HG02678 (cell line): ENCODE results near the gene CACNB4.

Source experiments
- ATAC-seq: cut with Tn5 transposase; IDR thresholded peaks from one replicate; pipeline ENCODE4 v1.9.1; 2021; ENCODE audit warnings: mild to moderate bottlenecking, moderate library complexity; ENCODE audit not compliant: unreplicated experiment

CACNB4 gene

DNA sequence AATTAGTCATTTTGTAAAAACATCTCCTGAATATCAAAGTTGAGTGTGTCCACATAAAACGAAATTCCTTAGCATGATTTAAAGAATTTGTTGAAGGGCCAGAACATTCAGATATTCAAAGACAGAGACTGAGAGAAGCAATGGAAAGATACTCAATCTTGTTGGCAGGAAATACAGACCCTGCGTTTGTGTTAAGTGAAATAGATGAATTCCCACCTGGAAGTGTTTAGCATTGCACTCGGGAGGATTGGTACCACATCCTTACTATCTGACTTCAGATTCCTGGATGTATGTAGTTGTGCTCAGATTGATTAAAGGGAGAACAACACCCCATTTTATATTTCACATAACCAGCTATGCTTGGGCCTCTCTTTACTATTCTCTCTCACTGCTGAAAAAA, 260.9 kb downstream of the CACNB4 start:
- no peak for ATAC-seq

DNA sequence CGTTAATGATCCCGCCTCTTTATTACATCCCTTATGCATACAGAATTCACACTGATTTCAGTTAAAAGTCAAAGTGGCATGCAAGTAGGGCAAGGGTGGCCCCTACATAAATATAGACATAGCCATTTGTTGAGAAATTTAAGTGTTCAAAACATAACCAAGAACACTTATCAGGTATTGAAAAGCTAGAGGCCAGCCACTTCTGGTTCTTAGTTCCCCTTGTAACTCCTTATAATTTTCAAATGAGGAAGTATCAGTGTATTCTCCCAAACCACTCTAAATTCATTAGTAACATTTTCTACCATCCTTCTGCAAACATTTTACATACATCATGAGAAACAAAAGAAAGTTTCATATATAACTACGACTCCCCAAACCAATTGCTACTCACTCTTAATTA, 264.9 kb downstream of the CACNB4 start:
- no peak for ATAC-seq

DNA sequence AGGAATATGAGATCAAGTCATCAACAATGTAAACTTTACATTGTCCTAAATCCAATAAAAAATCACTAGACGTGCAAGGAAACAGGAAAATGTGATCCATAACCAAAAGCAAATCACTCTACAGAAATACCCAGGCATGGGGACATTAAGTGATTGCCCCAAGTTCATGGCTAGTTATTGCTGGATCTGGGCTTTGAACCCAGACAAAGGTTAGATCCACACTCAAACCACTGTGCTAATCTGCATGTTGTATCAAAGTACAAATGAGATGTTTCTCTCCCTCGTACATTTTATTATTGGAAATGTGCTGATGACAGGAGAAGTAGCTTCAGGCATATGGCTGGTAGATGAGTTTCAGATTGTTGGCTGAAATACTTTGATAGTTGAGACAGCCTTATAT, 267.9 kb downstream of the CACNB4 start:
- ATAC-seq: no peak

DNA sequence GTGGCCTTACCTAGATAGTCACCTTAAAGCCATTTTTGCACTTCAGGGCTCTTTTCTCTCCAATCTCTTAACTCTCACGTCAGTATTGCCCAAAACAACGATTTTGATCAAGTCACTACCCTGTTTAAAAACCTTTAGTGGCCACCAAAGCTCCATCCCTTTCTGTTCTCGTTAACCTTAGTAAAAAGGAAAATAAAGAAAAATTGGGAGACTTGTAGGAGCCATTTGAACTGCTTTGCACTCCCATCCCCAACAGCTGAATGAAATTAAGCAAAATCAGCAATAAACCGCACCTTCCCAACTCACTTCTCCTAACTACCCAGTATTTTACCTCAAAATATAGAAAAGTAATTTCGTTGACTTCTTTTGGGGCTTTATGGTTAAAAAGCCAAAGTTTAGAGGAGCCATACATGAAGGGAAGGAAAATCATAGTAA, 269.9 kb downstream of the CACNB4 start:
- ATAC-seq: no peak

DNA sequence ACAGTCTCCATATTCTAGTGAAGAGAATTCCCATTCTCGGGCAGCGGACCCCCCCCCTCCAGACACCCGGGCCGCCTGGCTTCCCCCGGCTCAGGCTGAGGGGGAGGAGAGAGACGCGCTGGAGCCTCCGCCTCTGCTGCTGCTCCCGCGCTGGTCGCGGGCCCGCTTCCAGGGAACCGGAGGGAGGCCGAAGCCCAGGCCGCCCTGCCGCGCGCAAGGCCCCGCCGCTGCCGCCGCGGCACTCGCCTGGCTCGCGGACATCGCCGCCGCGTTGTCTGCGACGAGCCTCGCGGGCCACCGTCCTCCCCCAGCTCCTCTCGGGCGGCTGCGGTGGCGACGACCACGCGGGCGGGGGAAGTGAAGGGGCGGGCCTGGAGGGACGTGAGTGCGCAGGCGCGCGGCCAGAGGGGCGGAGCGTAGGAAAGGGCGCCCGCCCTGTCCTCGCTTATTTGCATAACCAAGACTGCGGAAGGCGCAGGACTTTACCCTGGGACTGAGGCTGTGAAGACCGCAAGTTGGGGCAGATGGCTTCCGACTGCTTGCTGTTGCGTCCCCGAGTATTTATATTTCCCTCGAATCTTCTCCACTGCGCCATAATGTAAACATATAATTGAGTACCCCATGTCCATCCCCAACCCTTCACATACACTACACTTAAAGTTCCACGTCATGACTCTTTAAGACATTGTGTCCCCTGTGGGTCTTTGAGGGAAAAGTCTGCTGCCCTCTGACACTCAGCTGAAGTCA, 270.5 kb downstream of the CACNB4 start, which contains the start of gene ARL5A:
TSS of gene ARL5A (minus strand) at position 279 of the 747 bp plus-strand sequence. CDS start at position 34, 245 bp downstream.
- ATAC-seq: peak; percentile 95

DNA sequence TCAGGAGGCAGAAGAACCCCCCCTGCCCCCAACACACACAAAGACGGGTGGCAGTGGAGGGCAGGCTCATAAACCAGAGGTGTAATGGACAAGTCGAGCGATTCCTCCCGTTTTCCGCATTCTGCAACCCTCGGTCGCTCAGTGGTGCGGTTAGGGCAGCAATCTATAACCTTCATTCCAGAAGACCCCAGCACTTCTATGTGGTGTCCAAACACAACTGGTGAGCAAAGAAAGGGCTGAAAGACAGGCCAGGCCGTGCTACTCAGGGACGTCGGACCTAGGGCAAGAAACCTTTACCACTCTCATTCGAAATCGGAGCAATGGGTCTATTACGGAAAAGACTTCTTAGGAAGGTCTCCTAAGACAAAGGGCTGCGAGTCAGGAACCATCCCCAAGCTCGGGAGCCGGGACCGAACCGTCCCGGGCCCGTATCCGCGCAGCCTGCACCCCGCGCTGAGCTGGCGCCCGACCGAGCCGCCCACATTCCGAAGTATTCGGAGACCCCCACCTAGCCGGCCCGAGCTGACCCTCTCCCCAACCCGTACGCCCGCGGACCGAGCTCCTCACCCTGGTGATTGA, 271.2 kb downstream of the CACNB4 start:
- ATAC-seq: peak; percentile 23

DNA sequence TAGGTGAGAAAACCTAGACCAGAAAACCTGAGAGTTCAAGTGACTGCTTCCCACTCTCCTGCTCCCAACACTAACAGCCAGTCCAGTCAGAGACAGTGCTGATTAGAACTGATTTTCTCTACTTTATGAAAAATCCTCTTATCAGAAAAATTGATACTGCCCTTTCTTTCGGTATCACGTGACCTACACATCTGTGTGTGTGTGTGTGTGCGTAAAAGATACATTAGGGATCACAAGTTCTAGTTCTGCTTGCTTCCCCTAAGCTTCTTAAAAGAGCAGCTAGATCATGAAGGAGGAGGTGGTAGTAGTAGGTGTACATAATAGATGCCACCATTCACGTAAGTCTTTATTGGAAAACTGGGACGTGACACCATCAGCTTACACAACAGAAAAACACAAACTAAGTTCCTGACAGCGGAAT, 272.1 kb downstream of the CACNB4 start:
- ATAC-seq: no peak

DNA sequence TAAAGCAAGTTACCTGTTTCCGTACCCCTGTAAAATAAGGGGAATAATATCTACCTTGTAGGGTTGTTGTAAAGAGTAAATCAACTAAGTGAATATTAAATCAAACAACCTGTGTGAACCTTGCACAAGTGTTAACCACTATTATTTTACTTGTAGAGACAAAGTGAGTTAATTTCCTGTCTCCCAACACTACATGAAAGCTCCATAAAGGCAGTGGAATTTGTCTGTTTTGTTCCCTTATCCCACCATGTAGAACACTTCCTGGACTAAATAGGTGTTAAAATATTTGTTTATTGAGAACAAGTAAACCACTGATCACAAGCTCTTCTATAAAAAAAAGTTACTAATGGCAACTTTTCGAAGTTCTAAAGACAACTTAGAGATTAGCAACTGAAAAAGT, 274.0 kb downstream of the CACNB4 start:
- ATAC-seq: no peak

DNA sequence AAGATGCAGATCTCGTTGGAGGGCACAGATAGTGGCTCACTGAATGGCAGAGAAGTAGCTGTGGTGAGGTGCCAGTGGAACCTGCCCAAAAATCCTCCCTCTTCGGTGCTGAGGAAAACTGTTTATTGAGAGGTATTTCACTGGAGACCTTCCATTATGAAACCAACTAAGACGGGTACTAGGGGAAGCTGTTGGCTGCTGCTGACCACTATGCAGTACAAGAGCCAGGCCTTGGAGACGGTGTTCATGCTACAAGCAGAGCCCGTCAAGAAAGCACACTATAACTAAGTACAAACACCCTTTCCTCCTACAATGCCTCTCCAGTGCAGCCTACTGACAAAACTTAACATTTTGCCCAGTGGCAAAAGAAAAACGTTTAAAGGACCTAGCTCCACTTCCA, 275.2 kb downstream of the CACNB4 start:
- ATAC-seq: no peak

DNA sequence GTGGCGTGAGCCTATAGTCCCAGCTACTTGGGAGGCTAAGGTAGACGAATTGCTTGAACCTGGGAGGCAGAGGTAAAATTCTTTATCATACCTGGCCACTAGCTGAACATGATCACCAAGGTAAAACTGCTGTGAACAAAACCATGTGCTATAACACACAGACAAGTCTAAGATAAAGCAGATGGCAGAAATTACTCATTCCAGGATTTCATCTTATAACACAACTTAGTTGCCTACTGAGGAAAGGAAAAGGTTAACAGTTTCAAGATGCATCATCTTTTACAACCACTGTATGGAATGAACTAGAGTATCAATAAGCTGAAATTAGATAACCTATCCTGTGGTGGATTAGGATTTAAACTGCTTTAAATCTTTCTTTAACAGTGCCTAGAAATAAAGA, 278.9 kb downstream of the CACNB4 start:
- ATAC-seq: peak; percentile 77

DNA sequence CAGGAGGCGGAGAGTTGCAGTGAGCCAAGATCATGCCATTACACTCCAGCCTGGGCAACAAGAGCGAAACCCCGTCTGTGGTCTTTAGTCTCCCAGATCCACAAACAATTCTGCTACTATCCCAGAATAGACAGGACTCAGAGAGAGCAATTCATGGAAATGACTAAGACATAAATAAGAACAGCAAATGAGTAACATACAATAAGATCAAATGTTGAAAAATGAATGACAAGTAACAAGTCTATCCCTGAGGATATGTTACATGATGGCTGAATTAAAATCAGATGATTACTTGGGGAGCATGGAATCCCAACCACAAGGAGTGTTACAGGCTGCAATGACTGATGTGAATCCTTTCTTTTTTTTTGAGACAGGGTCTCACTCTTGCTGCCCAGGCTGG, 280.9 kb downstream of the CACNB4 start:
- ATAC-seq: no peak

DNA sequence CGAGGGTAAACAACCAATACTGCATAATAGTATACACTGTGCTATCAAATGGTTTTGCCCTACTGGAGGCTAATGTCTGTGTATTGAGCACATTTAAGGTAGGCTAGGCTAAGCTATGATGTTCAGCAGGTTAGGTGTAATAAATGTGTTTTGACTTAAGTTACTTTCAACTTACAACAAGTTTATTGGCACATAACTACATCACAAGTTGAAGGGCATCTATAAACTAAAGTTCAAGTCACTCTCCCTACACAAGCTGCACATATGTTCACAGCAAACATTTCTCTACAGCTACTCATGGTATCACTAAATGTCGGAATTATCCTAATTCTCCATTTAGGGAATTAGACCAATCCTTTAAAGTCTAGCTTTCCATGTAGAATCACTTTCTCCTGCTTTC, 282.0 kb downstream of the CACNB4 start:
- no peak for ATAC-seq

DNA sequence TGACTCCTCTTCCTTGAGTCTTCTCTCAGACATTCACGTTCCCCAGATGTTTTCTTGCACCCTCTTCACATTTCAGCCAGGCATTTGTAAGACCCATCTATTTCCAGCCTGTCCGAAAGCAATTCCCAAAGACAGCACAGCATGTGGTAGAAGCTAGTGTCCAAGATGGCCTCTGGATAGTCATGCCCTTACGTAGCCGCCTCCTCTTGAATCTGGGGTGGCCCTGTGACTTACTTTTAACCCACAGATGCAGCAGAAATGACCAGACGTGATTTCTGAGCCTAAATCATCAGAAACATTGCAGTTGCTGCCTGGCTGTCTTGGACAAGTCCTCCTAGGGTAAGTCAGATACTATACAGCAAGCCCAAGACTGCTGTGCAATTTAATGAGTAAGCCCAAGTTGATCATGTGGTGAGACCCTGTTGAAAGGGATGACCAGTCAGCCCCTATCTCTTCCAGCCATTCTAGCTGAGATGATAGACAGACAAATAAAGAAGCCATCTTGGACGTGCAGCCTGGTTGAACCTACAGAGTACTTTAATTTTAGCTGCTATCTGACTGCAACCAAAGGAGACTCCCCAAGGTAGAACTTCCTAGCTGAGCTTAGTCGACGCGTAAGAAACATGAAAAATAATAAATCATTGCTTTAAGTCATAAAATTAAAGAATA, 282.9 kb downstream of the CACNB4 start:
- no peak for ATAC-seq

DNA sequence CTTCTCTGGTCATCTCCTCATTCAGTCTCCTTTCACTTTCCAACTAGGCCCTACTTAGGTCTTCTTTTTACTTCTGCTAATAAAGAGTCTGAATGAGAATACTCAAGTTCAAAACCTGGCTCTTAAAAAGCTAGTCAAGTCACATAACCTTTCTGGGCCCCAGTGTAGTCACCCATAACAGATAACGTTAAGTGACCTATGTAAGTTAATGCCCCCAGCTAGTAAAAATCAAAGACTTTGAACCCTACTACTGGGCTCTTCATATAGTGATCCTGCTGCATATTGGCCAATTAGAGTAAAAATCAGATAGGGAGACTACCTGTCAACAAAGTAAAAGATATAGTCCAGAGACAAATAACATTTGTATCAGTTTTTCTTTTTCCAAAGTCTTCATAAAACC, 288.4 kb downstream of the CACNB4 start:
- ATAC-seq: no peak

DNA sequence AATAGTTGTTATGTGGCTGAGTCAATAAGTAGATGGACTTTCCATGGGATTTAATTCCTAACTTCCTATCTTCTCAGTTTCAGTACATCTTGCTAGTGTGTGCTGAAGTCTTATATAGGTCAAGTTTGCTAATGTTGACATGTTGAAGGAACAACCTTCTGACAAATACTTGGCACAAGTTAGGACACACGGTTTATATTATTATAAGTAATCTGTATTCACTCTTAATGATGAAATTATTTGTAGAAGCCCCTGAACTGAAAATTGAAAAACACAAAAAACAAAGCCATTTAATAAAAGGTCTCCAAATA, 289.8 kb downstream of the CACNB4 start:
- no peak for ATAC-seq

DNA sequence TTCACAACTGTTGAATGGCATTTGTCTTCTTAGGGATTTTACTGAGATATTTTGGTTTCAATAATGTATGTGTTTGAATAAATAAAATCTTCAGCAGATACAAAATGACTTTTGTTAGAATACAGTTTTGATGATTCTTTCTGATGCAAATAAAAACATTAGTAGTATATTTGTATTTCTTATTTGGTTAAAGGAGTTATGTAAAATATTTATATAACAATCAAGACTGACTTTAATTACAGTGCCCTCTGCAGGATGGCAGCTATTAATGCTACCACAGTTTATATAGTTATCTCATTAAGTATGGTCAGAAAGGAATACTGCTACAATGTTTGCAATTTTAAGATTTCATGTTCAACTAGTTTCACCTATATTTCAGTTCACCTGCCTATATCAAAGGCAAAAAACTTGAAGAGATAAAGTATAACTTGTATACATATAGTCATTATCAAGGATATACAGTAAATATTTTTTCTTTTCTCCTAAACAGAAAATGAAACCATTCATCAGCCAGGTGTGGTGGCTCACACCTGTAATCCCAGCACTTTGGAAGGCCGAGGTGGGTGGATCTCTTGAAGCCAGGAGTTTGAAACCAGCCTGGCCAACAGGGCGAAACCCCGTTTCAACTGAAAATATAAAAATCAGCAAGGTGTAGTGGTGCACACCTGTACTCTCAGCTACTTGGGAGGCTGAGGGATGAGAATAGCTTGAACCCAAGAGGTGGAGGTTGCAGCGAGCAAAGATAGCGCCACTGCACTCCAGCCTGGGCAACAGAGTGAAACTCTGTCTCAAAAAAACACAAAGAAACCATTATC, 290.4 kb downstream of the CACNB4 start:
- no peak for ATAC-seq

DNA sequence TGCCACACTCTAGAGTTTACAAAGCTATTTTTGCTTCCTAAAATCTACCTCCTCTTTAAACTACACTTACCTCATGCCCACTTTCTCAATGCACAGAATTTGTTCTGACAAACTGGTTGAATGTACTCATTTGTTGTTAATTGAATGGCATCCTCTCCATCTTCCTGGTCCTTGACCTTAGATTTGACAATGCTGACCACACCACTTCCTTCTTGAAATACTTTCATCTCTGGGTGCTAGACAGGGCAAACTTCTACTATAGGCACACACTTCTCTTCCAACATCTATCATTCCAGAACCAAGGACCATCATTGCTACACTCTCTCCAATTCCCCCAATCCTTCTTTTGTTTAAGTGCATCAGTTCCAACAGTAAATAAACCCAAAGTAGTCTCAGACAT, 292.9 kb downstream of the CACNB4 start:
- no peak for ATAC-seq

DNA sequence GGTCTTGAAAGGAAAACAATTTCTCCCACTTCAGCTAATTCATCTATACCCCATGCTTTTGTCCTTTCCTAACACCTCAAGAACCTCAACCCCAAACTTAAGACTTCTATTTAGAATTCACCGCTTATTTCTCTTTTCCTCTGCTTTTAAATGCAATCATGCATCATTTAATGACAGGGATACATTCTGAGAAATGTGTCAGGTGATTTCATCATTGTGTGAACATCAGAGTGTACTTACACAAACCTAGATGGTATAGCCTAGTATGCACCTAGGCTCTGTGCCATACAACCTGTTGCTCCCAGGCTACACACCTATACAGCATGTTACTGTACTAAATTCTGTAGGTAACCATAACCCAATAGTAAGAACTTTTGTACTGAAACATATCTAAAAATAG, 293.5 kb downstream of the CACNB4 start:
- no peak for ATAC-seq

DNA sequence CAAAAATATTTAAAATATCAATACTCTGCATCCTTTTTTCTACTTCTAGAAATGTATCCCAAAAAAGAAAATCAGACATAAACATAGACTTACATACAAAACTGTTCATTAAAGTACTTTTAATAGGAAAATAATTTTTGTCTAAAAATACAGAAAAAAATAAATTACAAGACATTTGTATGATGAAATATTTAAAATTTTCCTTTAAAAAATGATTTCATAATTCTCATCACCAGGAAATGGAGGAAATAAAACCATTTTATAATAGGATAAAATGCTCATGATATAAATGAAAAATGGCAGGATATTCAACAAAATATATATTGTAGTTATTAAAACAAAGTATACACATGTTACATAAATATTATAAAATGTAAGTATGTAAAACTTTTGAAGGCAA, 295.0 kb downstream of the CACNB4 start:
- ATAC-seq: no peak

DNA sequence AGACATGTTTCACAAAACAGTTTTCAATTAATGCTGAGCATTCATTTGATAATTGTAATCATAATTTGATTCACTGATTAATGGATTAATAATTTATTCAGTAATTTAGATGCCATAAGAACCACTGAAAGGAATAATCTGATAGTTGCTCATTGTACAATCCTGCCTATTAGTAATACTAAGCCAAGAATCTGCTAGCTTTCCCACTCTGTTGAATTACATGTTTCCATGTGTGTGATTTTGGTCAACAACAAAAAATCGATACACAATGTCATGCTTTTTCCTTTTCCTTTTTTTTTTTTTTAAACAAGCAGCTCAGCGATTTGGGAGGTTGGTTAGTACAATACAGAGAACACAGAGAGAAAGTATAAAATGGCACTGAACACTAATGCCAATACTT, 296.5 kb downstream of the CACNB4 start:
- ATAC-seq: no peak

DNA sequence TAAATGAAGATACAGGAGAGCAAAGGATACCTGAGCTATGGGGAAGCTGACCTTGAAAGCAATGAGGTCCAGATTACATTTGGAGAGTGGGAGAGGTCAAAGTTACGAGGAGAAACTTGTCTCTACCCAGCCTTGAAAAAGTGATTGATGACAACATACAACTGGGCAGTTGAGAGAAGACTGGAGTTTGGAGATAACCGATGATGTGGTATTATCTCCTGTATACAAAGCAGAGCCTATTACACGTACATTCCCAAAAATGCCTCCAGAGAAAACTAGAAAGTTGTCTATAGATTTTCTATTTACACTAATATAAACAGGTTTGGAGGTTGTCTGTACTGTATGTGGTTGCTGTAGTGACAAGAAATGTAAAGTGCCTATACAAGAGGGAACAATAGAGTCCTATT, 299.0 kb downstream of the CACNB4 start:
- no peak for ATAC-seq
